ENCODE results near the gene KDM4D.
A peak's percentile ranks its signal among the peaks of the same experiment; 100 is the strongest.

Gene KDM4D

GRCh38 chr11:94939346-94939745, 34.2 kb upstream of the KDM4D start:
- ATAC-seq (no peak), DNase-seq (ENCODE audit: low spot score in 2 of 2) (no peak)
- H3K4me3 Mint-ChIP-seq = no peak overlapping the region
- no peak overlapping the region for H3K27ac Mint-ChIP-seq
- no peaks in the 10 kb centered on the region for H3K36me3 Mint-ChIP-seq
- no peaks in the 10 kb centered on the region for H3K9me3 Mint-ChIP-seq
- no peaks in the 10 kb centered on the region for H3K4me1 Mint-ChIP-seq

- no peaks in the 10 kb centered on the region for H3K4me1 Mint-ChIP-seq
- no peak for DNase-seq (ENCODE audit: low spot score in 2 of 2)
- no peaks in the 10 kb centered on the region for H3K36me3 Mint-ChIP-seq
- ATAC-seq = no peak
- H3K27ac Mint-ChIP-seq = no peak overlapping the region
- H3K9me3 Mint-ChIP-seq = no peaks in the 10 kb centered on the region
- H3K4me3 Mint-ChIP-seq = no peak overlapping the region
Observed at GRCh38 chr11:94941131-94941530, 32.4 kb upstream of the KDM4D start.

DNA sequence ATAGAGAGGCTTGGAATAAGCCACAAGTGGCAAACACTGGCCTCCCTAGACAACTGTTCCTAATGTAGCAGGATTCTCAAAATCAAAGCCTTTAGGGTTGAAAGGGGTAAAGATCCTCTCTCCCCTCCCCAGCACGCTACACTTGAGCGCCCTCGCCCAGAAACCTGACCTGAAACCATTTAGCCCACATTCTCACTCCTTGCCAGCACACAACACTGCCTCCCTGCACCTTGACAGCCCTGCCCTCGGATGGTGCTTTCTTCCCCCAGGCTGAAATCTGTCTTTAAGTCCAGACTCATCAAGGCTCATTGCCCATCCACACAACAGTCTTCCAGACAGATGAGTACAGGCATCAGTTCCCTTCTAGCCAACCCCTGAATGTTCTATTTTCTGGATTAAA, 26.7 kb upstream of the KDM4D start:
- H3K9me3 Mint-ChIP-seq = no peaks in the 10 kb centered on the region
- no peak overlapping the region for H3K4me3 Mint-ChIP-seq
- ATAC-seq (no peak), DNase-seq (ENCODE audit: low spot score in 2 of 2) (no peak)
- no peaks in the 10 kb centered on the region for H3K36me3 Mint-ChIP-seq
- H3K4me1 Mint-ChIP-seq = no peaks in the 10 kb centered on the region
- no peak overlapping the region for H3K27ac Mint-ChIP-seq

DNA sequence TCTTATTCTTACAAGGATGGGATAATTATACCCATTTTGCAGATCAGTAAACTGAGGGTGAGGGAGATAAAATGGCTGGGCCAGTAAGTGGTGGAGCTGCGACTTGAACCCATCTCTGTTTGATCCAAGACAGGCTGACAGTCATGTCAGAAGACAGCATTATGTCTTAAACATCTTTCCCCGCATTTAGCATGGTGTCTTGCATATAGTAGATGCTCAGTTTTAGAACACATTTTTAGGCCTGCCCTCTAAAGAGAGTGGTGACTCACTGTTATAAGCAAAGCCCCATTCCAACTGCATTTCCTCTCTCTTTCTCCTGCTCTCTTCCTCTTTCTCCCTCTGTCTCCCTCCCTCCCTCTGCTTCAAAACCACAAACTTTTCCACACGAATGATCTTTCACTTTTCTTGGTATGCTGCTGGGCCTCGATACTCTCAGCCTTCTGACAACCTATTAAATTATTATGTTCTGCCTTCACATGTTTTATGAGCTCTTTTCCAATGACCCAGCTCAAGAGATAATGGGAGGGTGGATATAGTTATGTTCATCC, 25.4 kb upstream of the KDM4D start:
- Mint-ChIP-seq H3K36me3 (no peaks in the 10 kb centered on the region), H3K4me1 (no peaks in the 10 kb centered on the region), H3K4me3 (no peak overlapping the region), H3K27ac (no peak overlapping the region), H3K9me3 (no peaks in the 10 kb centered on the region)
- no peak for ATAC-seq
- DNase-seq (ENCODE audit: low spot score in 2 of 2) = no peak

DNA sequence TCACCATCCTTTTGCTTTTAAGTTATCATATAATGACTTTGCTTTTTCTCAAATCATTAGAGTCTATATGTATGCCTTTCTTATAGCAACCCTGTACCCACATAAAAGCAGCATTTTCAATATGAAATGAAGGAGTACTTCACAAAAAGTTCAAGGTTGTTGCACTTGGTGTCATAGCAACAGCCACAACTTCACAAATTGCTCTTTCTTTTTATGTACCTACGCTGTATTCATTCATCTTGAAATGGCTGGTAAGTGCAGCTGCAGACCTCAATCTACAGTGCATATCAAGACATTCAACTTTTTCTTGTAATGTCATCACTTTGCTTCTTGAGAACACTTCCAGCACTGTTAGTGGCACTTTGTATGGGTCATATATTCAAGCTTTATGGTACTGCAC, 18.8 kb upstream of the KDM4D start:
- no peaks in the 10 kb centered on the region for H3K9me3 Mint-ChIP-seq

GRCh38 chr11:94956963-94957362, 16.5 kb upstream of the KDM4D start:
- Mint-ChIP-seq H3K27ac (no peak overlapping the region), H3K4me1 (no peaks in the 10 kb centered on the region), H3K4me3 (no peak overlapping the region), H3K9me3 (no peaks in the 10 kb centered on the region), H3K36me3 (peaks cover 25% of the 10 kb centered on the region)
- ATAC-seq = no peak
- DNase-seq (ENCODE audit: low spot score in 2 of 2) = no peak

More for the DNA sequence above, 18.8 kb upstream of the KDM4D start:
- no peak overlapping the region for H3K27ac Mint-ChIP-seq
- no peak overlapping the region for H3K4me3 Mint-ChIP-seq
- DNase-seq (ENCODE audit: low spot score in 2 of 2) (no peak), ATAC-seq (no peak)
- no peaks in the 10 kb centered on the region for H3K4me1 Mint-ChIP-seq
- H3K36me3 Mint-ChIP-seq = peaks cover 3% of the 10 kb centered on the region

DNA sequence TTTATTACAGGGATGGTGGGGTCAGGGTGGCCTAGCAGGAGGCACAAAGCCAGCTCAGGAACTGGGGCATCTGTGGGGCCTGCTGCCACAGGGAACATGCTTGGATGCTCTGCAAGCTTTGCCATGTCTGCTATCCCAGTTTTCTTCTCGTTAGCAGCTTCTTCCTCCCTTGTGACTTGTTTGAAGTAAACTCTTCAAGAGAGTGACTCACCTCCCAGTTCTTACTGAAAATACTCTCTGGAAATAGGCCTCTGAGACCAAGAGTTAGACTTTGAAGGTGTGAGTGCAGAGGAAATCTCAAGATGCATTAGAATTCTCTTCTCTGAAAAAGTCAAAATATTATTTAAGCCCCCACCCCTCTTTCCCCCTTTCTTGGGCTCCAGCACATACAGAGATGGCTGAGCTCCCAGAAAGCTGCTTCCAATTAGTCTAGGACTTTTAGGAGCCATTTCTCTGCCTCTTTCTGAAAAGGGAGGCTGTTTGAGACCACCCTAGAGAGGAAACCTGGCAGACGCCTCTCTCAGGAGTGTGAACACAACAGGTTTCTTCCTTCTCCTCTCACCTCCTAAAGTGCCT, 15.3 kb upstream of the KDM4D start:
- DNase-seq (ENCODE audit: low spot score in 2 of 2) (no peak), ATAC-seq (no peak)
- H3K36me3 Mint-ChIP-seq = peaks cover 38% of the 10 kb centered on the region

GRCh38 chr11:94959179-94959578, 14.3 kb upstream of the KDM4D start:
- H3K4me1 Mint-ChIP-seq = no peaks in the 10 kb centered on the region
- DNase-seq (ENCODE audit: low spot score in 2 of 2) (no peak), ATAC-seq (no peak)
- H3K36me3 Mint-ChIP-seq = peaks cover 47% of the 10 kb centered on the region
- H3K27ac Mint-ChIP-seq = peak overlapping the region; percentile 23
- no peaks in the 10 kb centered on the region for H3K9me3 Mint-ChIP-seq
- H3K4me3 Mint-ChIP-seq = no peak overlapping the region

More for the DNA sequence above, 15.3 kb upstream of the KDM4D start:
- Mint-ChIP-seq H3K9me3 (no peaks in the 10 kb centered on the region), H3K4me3 (no peak overlapping the region), H3K27ac (peak overlapping the region; percentile 23), H3K4me1 (no peaks in the 10 kb centered on the region)

- no peak overlapping the region for H3K27ac Mint-ChIP-seq
- H3K36me3 Mint-ChIP-seq = peaks cover 60% of the 10 kb centered on the region
- DNase-seq (ENCODE audit: low spot score in 2 of 2) (no peak), ATAC-seq (no peak)
- H3K4me1 Mint-ChIP-seq = peaks cover 8% of the 10 kb centered on the region
- H3K4me3 Mint-ChIP-seq = no peak overlapping the region
- H3K9me3 Mint-ChIP-seq = no peaks in the 10 kb centered on the region
Observed at GRCh38 chr11:94960488-94960887, 13.0 kb upstream of the KDM4D start.

DNA sequence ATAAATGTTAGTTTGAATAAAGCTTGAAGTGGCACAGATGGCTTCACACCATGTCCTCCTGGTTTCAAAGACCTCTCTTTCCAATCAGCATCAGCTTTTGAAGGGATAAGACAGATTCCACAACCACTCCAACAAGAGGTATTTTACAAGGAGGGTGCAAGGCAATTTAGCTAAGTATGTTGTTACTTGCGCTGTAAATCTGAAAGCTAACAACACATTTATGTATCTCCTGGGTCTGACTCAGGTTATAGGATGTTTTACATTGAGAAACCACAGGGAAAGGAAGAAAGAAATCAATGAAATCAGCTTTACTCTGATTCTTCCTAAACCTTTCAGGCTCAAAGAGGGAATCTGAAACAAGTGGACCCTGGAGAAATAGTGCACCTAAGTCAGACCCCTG, 12.3 kb upstream of the KDM4D start:
- Mint-ChIP-seq H3K27ac (no peak overlapping the region), H3K4me3 (no peak overlapping the region), H3K36me3 (peaks cover 68% of the 10 kb centered on the region), H3K4me1 (peaks cover 13% of the 10 kb centered on the region), H3K9me3 (no peaks in the 10 kb centered on the region)
- no peak for DNase-seq (ENCODE audit: low spot score in 2 of 2)
- ATAC-seq = no peak

DNA sequence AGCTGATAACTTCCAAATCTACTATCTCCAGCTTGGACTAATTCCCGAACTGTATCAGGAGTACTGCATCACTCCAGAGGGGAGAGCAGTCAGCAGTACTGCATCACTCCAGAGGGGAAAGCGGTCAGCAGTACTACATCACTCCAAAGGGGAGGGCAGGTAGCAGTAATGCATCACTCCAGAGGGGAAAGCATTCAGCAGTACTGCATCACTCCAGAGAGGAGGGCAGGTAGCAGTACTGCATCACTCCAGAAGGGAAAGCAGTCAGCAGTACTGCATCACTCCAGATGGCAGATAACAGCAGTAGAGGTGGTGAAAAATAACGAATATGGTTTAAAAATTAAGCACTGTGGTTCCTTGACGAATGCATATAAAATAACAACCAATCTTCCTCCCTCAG, 8.6 kb upstream of the KDM4D start:
- Mint-ChIP-seq H3K4me1 (peaks cover 20% of the 10 kb centered on the region), H3K27ac (peak overlapping the region; percentile 33), H3K4me3 (no peak overlapping the region), H3K36me3 (peaks cover 100% of the 10 kb centered on the region), H3K9me3 (no peaks in the 10 kb centered on the region)
- no peak for DNase-seq (ENCODE audit: low spot score in 2 of 2)
- ATAC-seq = no peak

GRCh38 chr11:94968334-94968958, 5.1 kb upstream of the KDM4D start:
- Mint-ChIP-seq H3K9me3 (no peaks in the 10 kb centered on the region), H3K27ac (no peak overlapping the region), H3K4me1 (peaks cover 20% of the 10 kb centered on the region), H3K4me3 (no peak overlapping the region), H3K36me3 (peaks cover 93% of the 10 kb centered on the region)
- DNase-seq (ENCODE audit: low spot score in 2 of 2) (no peak), ATAC-seq (no peak)

GRCh38 chr11:94972700-94973098, 810 bp upstream of the KDM4D start:
- peak overlapping the region; percentile 82 for H3K4me3 Mint-ChIP-seq
- peak overlapping the region; percentile 90 for H3K27ac Mint-ChIP-seq
- H3K4me1 Mint-ChIP-seq = peaks cover 12% of the 10 kb centered on the region
- no peak for ATAC-seq
- H3K36me3 Mint-ChIP-seq = peaks cover 53% of the 10 kb centered on the region
- H3K9me3 Mint-ChIP-seq = peaks cover 4% of the 10 kb centered on the region
- no peak for DNase-seq (ENCODE audit: low spot score in 2 of 2)

DNA sequence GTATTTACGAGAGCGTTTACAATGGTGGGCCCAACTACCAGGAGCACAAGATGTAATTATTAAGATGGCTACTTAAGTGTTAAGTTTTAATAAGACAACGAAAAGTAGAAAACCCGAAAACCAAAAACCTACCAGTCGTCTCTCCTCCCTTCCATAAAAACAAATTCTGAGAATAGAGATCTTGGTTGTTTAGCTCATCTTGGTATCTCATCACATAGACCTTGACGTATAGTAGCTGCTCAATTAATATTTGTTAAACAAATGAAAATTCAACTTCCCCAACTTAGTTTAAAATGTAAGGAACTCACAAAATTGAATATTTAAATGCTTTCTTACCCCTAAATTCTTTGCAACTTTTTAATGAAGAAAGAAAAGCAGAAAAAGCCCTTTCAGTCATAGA, 669 bp downstream of the KDM4D start:
- Mint-ChIP-seq H3K36me3 (peaks cover 38% of the 10 kb centered on the region), H3K27ac (peak overlapping the region; percentile 90)

GRCh38 chr11:94975599-94975998, 2.1 kb downstream of the KDM4D start:
- Mint-ChIP-seq H3K4me3 (peak overlapping the region; percentile 82), H3K27ac (no peak overlapping the region), H3K9me3 (peaks cover 4% of the 10 kb centered on the region), H3K36me3 (peaks cover 24% of the 10 kb centered on the region), H3K4me1 (peaks cover 5% of the 10 kb centered on the region)
- no peak for DNase-seq (ENCODE audit: low spot score in 2 of 2)
- no peak for ATAC-seq

More for the DNA sequence above, 669 bp downstream of the KDM4D start:
- peak overlapping the region; percentile 82 for H3K4me3 Mint-ChIP-seq
- DNase-seq (ENCODE audit: low spot score in 2 of 2) = no peak
- no peak for ATAC-seq
- peaks cover 4% of the 10 kb centered on the region for H3K9me3 Mint-ChIP-seq
- peaks cover 7% of the 10 kb centered on the region for H3K4me1 Mint-ChIP-seq

GRCh38 chr11:94987378-94987777, 13.9 kb downstream of the KDM4D start:
- DNase-seq (ENCODE audit: low spot score in 2 of 2) = no peak
- Mint-ChIP-seq H3K36me3 (no peaks in the 10 kb centered on the region), H3K4me3 (no peak overlapping the region), H3K27ac (no peak overlapping the region), H3K9me3 (no peaks in the 10 kb centered on the region), H3K4me1 (no peaks in the 10 kb centered on the region)
- ATAC-seq = no peak

Measured in stimulated activated effector memory CD8-positive, alpha-beta T cell treated with anti-CD3 and anti-CD28 coated beads, Interleukin-12 subunit alpha, Interleukin-12 subunit beta, amount 100 ng/mL, for 72 hours (primary cell).